ENCODE results near the gene TBATA.

TBATA gene

DNA sequence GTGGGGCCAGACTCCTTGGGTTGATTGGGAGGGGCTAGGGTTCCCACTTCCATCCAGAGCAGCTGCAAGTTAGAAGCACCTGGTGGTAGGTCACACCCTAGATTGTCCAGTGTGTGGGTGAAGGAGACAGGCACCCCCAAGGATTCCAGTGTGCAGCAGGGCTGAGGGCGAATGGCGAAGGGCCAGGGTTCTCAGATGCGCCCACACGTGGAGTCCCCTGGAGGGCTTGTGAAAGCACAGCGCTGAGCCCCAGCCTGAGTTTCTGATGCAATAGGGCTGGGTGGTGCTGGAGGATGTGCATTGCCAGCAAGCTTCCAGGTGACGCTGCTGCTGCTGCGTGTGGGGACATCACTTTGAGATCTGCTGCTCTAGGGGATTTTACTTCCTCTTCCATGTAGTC lies 25.4 kb downstream of the TBATA start:
- DNase-seq: peak; percentile 6

DNA sequence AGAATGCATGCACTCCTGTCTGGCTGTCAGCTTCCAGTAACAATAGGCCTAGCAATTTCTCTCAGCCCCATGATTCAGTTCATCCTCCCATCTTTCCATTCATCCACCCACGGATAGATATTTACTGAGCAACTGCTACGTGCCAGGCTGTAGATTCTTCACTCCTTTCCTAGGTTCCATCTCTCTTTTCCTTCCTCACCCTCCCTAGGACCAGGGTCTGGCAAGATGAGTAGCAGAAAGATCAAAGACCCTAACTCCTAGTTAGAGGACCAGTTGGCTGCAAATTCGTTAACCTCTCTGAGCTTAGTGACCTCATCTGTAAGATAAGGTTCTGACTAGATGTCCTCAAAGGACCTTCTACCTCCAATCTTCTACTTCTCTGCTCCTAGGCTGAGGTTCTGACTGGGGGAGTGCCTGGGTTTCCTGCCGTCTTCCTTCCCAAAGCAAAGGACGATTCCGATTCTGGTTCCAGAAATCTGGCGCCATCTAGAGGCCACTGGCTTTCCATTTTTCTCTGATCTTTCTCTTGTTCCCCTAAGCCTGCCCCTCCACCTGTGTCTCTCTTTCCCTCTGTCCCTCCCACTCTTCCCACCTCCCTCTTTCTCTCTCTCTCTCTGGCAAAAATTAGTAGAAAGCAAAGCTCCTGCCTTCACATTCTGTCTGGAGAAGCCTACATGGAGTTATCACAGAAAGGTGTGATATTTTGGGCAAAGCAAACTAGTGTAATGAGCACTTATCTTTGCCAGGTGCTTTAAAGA lies 26.2 kb downstream of the TBATA start:
- peak; percentile 68 for DNase-seq

DNA sequence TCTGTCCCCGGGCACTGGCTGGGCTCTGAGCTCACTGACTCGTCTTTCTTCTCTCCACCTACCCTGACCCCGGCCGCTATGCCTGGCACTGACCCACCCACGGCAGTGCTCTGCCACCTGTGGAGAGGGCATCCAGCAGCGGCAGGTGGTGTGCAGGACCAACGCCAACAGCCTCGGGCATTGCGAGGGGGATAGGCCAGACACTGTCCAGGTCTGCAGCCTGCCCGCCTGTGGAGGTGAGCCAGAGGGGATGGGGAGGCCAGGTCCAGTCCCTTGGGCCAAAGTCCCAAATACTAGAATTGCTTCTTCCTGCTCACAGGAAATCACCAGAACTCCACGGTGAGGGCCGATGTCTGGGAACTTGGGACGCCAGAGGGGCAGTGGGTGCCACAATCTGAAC lies 27.3 kb downstream of the TBATA start:
- DNase-seq: no peak

DNA sequence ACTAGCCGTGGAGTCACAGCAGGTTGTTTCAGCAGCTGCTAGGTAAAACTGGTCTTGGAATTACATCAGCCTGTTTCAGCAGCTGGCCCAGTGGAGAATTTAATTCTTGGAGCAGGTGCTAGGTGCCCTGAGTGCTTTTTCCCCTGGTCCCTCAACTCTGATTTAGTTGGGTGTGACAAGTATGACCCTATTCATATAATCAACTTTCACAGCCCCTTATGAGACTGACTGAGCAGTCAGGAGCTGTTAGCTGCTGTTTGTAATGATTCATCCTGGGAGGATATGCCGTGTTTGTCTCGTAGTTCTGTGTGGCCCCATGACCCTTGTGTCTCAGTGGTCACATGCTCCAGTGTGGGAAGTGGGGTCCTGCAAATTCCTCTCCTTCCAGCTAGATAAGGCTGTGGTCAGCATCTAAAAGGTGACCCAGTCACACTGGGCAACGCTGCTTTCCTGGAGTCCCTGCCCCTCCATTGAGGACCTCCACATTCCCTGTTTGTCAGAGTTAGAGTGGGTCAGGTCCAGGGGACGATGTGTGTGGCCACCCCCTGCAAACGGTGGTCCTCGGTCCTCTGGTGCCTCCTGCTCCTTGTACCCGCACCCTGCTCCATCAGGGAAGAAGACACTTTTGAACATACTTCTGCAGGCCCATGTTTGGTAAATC lies 28.3 kb downstream of the TBATA start:
- no peak for DNase-seq

DNA sequence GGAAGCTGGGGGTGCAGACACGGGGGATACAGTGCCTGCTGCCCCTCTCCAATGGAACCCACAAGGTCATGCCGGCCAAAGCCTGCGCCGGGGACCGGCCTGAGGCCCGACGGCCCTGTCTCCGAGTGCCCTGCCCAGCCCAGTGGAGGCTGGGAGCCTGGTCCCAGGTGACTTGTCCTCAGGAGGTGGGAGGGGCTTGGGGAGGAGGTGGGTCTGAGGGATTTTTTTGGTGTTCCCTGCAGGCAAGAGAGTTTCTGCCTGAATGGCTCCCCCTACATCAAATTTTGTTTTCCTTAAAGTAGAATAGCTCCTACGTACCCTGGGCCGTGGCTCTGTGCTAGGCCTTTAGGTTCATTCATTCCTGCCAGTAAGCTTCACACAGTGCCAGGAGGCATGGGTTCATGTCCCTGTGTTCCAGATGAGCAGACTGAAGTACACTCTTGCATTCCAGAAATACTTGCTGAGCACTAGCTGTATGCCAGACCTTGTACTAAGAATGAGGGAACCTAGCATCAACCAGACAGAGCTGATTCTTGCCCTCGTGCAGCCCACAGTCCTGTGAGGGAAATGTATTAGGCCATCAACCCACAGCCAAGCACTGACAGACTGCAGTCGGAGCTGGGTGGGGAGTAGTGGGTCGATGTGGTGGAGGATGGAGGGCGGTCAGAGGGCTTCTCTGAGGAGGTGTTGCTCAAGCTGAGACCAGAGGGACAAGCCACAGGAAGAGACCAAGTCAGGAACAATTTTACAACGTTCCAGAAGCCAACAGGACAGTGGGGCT lies 31.1 kb downstream of the TBATA start:
- DNase-seq: no peak

DNA sequence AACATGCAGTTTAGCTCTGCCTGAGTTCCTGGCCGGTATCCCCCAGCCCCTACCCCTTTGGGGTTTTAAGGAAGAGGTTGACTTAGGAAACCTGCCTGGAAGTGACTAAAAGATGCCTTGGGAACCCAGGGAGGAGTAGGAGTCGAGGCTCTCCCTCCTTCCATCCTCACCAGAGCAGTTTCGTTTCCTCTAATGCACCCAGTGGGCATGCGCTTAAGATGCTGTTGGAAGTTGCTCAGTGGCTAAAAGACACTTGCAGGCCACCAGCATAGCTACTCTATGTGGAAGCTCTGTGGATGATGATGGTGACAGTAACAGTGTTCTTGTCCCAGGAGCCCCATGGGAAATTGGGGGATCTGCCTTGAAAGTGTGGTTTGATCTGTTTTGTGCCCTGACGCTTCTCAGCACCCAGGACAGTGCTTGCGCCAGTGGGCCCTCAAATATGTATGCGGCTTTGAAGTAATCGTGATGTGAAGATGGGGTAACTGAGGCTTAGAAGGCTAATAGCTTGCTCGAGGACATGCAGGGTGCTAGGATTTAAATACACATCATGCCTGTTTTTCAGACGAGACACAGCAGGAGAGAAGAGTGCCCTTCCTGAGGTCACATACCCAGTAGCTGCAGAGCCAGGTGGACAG lies 32.0 kb downstream of the TBATA start:
- DNase-seq: no peak

DNA sequence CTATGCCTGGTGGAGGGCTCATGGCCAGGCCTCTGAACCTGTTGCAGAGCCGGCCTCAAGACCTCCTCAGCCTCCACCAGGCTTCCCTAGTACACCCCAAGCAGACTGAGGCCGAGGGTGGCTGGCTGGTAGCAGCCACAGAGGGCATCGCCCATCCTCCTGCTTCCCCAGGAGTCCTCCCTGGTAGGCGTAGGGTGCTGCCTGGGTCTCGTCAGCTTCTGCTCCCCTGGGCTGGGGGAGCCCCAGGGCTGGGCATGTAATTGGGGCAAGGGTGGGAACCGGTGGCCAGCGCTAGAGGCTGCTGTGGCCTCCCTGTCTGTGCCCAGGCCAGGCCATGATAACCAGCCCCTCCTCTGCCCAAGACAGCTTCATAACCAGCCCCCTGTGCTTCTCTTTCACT lies 32.6 kb downstream of the TBATA start:
- no peak for DNase-seq

DNA sequence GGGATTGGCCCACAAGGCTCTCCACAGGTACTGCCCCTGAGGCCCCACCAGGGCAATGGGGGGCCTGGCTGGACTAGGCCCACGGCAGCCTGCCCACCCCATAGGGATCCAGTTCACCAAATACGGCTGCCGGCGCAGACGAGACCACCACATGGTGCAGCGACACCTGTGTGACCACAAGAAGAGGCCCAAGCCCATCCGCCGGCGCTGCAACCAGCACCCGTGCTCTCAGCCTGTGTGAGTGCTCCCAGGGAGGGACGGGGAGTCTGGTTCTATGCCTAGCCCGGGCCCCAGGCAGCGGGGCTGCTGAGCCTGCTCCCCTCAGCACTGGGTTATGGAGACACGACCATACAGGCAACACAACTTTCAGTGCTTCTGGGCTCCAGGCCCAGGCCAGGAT lies 33.2 kb downstream of the TBATA start:
- DNase-seq: no peak

DNA sequence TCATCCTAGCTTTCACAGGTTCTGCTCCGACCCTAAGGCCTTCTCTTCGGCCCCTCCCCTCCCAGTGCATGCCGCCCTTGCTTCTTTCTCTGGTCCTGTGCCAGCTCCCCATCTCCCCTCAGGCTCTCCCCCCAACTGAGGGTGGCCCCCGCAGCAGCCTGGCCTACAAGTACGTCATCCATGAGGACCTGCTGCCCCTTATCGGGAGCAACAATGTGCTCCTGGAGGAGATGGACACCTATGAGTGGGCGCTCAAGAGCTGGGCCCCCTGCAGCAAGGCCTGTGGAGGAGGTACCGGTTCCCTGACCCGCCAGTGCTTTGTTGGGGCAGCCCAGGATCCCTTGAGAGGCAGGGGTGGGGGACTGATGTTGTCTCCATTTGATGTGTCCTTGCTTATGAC lies 33.8 kb downstream of the TBATA start:
- DNase-seq: no peak

DNA sequence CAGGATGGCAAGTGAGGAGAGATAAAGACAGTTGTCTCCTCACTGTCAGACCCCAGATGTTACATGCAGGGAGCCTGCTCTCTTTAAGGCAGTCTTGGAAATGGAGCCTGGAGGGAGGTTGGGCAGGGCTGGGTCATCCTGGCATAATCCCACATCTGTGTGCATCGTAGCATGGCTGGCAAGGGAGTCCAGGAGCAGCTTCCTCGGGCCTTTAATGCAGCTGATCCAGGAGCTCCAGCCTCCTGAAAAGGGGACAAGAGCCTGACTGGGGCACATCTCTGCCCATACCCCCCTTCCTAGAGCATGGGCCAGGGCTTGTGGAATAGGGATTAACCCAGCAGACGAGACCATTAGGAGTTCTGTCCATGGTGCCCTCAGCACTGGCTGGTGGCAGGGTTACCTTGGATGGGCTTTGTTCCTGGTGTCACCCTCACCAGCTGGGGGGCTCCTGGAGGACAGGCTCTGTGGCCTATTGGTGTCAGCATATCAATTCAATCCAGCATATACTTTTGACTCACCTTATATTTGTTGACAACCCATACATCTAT lies 34.9 kb downstream of the TBATA start:
- no peak for DNase-seq

DNA sequence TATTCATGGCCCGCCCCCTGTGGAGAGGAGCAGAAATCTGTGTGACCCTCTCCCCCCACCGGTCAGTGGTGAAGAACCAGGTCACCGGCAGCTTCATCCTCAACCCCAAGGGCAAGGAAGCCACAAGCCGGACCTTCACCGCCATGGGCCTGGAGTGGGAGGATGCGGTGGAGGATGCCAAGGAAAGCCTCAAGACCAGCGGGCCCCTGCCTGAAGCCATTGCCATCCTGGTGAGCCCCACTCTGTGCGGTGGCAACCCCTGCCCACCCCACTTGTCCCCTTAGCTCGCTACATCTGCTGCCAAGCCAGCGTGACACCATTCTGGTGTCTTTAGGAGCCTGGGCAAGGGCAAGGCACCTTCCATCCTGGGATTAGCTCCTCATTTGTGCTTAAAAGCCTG lies 35.4 kb downstream of the TBATA start:
- no peak for DNase-seq

DNA sequence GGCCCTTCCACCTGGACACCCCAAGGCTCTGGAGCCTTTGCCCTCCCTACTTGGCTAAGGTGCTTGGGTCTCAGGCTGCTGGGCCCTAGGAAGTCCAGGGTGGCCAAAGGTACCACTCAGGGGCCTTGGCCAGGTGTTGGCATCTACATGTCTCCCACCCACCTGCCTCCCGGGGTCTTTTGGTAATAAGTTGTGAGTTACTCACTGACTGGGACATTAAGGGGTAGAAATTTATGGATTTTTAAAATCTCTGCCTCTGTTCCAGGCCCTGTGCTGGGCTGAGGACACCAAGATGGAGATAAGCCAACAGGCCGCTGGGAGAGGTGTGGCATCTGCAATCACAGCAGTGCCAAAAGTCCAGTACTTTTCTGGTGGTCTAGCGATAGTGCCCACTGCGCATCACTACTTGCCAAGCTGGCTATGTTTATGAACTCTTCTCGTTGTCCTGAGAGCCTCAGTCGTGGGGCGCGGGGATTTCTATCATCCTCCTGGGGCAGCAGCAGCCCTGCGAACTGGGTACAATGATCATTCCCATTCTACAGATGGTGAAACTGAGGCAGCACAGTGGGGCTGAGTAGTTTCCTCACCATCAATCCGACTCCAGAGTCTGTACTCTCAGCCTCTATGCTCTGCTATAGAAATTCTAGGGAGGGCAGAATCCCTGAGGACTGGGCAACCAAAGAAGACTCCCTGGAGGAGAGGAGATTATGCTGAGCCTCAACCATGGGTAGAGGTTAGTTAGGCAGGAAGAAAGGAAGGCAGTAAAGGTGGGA lies 36.2 kb downstream of the TBATA start:
- no peak for DNase-seq

DNA sequence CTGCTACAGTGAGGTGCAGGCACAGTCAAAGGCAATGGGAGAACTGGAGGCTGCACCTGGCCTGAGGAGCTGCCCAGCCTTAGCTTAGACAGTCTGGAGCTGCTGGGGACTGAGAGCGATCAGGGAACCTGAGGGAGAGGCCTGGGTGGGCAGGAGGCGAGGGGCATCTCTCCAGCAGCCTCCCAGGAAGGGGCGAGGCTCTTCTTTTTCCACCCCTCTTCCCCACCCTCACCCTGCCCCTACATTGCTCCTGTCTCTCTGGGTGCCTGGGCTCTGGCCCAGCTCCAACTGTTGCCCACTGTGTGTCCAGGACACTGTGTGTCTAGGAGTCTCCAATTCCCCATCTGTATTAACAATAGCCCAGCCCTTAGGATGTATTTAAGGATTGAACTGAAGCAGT lies 36.9 kb downstream of the TBATA start:
- DNase-seq: no peak

DNA sequence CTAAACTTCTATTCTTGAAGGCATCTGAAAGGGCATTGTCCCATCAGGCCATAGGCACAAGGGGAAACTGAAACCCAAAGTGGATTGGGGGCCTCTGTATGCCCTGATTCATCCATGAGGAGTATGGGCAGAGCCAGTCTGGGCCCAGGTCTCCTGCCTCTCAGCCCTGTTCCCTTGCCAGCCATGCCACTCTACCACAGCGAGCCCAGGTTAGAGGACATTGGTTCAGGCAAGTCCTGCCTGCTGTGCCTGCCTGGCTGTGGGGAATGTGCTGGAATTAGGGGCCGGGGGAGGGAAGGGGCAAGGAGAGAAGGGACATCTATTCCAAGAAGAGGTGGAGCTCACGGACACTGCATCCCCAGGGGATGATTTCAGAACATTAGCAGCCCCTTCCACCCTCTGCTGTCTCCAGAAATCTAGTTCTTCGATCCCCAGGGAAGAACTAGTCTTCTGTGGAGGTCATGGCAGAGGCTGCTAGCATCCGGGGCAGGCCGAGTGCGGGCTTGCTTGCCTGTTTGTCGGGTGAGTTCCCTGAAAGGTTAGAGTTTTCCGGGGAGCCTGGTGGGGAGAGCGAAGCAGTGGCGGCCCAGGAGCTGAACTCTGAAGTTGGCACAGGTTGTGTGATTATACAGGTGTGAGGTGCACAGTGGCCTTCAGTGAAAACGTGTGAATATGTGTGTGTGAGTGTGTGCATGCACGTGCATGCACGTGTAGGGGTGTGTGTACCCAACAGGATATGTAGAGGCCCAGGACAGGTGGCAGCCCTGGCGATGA lies 37.8 kb downstream of the TBATA start:
- no peak for DNase-seq

DNA sequence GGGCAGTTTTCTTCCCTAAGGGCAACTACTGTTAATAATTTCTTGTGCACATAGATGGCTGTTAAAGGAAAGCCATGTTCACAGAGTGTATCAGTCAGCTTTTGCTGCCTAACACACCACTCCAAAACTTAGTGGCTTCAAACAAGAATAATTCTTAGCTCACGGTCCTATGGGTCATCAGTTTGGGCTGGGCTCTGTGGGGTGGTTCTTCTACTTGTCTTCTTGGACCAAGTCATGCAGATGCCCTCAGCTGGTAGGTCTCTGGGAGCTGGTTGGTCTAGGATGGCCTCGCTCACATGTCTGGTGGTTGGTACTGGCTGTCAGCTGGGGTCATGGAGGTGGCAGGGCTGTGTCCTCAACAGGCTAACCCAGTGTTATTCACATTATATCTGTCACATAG lies 39.6 kb downstream of the TBATA start:
- DNase-seq: no peak

DNA sequence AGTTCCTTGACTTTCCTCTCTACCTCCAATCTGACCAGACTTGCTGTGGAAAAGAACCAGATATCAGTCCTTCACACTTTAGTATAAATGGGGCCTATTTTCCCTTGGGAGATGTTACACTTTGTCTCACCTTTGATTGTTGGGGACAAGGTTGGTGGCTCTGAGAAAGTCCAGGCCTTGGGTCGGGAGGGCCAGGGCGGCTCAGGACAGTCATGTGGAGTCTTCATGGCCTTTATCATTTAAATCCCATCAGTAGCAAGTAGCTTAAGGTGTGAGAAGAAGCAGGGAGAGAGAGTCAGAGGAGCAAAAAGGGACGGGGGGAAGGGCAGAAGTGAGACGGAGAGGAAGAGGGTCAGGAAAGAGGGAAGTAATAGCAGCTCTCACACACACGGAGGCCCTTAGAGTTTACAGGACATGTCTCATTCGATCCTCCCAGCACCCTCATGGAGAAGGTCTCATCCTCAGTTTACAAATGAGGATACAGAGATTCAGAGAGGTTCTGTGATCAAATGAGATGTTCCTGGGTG lies 40.5 kb downstream of the TBATA start:
- no peak for DNase-seq

DNA sequence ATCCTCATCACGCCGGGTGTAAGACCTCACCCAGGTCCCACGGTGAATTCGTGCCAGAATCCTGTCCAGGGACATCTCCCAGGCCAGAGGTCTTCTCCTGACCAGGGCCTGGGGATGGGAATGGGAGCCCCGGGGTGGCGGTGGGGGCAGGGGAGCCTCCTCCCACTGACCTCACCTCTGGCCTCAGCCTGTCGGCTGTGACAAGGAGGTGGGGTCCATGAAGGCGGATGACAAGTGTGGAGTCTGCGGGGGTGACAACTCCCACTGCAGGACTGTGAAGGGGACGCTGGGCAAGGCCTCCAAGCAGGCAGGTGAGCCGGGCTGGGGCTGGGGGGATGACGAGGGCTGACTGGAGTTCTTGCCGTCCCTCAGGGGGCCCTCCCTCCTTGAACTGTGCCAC lies 41.3 kb downstream of the TBATA start:
- DNase-seq: no peak

DNA sequence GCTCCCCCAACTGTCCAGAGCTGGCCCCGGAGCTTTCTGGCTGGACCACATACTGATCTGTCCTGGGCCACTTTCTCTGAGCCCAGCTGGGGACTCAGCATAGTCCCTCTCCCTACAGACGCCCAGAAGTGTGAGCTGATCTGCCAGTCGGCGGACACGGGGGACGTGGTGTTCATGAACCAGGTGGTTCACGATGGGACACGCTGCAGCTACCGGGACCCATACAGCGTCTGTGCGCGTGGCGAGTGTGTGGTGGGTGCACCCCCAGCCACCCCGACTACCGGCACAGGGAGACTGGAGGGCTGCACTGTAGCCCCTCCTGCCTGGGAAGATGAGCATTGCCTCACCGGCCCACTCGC lies 41.8 kb downstream of the TBATA start:
- DNase-seq: no peak

DNA sequence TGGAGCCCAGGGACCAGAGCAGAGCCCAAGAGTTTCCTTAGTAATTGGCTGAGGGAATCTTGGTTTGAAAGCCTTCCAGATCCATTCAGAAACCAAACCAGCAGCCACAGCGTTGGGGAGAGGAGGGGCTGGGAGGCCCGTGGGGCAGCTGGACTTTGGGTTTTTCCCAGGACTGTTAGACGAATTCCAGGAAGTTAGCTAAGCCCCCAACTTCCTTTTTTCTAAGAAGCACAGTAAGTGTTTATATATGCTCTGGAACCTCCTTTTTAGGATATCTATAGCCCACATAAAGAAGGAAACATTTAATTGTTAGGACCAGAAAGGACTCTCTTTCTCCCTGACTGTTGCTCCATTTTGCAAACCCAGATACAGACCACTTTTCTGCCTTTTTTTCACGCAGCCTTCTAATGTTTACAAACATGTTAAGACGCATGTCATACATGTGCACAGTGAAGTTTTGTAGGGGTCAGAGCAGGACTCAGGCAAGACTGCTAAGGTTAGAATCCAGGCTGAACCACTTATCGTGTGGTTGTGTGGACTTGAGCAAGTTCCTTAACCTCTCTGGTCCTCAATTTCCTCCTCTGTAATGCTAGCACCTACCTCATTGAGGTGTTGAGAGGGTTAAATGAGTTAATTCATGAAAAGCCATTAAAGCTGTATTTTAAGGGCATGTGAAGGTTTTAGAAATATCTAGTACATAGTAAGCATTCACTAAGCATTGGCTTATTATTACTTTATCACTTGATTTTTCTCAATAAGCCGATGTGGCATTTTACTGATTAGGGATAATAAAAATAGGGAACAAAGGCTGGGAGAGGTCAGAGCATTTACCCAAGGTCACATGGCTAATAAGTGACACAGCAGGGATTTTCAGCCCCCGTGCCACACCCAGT lies 42.4 kb downstream of the TBATA start:
- peak; percentile 19 for DNase-seq
